NCI-H1694 treated with DMSO at 0.1 percent for 48 hours (cell line): ENCODE measurements around the gene COMMD3.

Source experiments
- DNase-seq: peaks from one replicate; lab custom pipeline; 2025; lab: John Stamatoyannopoulos, UW

Gene COMMD3

GRCh38 chr10:22366771-22367170 is 50.6 kb downstream of the COMMD3 start:
- DNase-seq, result no peak

- DNase-seq, result no peak
Observed at GRCh38 chr10:22367471-22367870, 51.3 kb downstream of the COMMD3 start.

GRCh38 chr10:22368402-22368801 is 52.2 kb downstream of the COMMD3 start:
- no peak for DNase-seq

- no peak for DNase-seq
Observed at GRCh38 chr10:22368981-22369380, 52.8 kb downstream of the COMMD3 start.

- DNase-seq, result no peak
Observed at GRCh38 chr10:22369434-22370072, 53.4 kb downstream of the COMMD3 start.
